ENCODE results near the gene CMPK1.

Gene CMPK1

DNA sequence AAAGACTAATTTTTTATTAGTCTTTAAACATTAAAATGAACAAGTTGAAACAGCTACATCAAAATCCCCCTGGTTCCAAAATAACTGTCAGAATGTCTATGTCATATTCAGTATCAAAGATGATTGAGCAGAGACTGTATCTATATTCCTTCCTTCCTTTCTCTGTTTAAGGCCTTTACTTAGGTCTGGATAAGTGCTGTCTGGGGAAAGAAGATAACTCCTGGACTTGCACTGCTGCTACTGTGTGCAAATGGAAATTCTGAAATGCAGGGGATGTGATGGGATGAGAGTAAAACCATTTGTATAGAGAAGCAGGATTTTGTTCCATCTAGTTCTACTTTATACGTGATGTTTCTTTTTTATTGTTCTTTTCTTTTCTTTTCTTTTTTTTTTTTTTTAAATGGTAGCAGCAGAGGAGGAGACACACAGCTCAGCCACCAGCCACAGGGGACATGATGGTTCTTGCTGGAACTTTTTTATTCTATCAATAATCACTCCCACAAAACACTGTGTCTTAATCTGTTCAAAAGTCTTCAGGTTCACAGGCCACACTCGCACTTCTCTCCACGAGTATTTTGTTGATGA lies 48.9 kb downstream of the CMPK1 start:
- TF ChIP-seq, protein P1, sequence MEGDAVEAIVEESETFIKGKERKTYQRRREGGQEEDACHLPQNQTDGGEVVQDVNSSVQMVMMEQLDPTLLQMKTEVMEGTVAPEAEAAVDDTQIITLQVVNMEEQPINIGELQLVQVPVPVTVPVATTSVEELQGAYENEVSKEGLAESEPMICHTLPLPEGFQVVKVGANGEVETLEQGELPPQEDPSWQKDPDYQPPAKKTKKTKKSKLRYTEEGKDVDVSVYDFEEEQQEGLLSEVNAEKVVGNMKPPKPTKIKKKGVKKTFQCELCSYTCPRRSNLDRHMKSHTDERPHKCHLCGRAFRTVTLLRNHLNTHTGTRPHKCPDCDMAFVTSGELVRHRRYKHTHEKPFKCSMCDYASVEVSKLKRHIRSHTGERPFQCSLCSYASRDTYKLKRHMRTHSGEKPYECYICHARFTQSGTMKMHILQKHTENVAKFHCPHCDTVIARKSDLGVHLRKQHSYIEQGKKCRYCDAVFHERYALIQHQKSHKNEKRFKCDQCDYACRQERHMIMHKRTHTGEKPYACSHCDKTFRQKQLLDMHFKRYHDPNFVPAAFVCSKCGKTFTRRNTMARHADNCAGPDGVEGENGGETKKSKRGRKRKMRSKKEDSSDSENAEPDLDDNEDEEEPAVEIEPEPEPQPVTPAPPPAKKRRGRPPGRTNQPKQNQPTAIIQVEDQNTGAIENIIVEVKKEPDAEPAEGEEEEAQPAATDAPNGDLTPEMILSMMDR (IDR thresholded peaks at IDR 0.05; ENCODE audit: low read depth, low read length, missing control alignments), result no peak
- H3K4me3 ChIP-seq (ENCODE audit: low read depth, low read length), result no peak overlapping the region
- DNase-seq (ENCODE audit: low read depth), result no peak

DNA sequence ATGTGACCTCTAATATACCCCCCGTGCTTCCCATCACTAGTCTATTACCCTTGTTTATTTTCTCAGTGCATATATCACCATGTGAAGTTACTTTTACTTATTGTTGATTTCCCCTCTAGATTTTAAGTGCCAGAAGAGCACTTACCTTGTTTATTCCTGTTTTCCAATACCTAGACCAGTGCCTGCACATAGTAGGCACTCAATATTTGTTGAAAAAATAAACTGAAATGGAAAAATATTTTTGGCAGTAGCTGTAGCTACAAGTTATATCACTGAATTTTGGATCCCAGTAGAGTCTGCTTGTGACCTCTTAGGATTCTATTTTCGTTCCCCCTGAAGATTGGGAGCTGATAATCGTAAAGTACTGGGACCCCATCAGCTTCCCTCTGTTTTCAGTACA lies 50.5 kb downstream of the CMPK1 start:
- DNase-seq (ENCODE audit: low read depth), result no peak
- no peak overlapping the region for H3K4me3 ChIP-seq (ENCODE audit: low read depth, low read length)
- TF ChIP-seq, protein P1 (IDR thresholded peaks at IDR 0.05; ENCODE audit: low read depth, low read length, missing control alignments), result no peak

DNA sequence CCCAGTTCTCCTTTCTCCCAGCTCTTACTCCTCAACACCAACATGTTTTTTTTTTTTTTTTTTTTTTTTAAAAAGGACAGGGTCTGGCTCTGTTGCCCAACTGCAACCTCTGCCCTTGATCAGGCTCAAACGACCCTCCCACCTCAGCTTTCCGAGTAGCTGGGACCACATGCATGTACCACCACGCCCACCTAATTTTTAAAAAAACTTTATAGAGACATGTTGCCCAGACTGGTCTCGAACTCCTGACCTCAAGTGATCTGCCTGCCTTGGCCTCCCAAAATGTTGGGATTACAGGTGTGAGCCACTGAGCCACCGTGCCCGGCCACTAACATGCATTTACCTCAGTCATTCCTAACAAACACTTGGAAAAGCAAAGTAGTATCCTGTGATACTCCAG lies 51.4 kb downstream of the CMPK1 start:
- no peak for DNase-seq (ENCODE audit: low read depth)

DNA sequence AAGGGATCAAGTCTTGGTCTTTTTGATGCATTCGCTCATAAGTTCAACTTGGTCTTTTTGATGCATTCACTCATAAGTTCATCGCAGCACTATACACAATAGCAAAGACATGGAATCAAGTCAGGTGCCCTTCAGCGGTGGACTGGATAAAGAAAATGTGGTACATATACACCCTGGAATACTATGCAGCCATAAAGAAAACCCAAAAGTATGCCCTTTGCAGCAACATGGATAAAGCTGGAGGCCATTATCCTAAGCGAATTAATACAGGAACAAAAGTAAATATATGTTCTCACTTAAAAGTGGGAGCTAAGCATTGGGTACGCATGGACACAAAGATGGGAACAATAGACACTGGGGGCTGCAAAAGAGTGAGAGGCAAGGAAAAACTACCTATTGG lies 52.7 kb downstream of the CMPK1 start:
- no peak overlapping the region for H3K4me3 ChIP-seq (ENCODE audit: low read depth, low read length)
- TF ChIP-seq, protein P1 (IDR thresholded peaks at IDR 0.05; ENCODE audit: low read depth, low read length, missing control alignments), result no peak
- DNase-seq (ENCODE audit: low read depth), result no peak

More for the DNA sequence above, 51.4 kb downstream of the CMPK1 start:
- TF ChIP-seq, protein P1 (IDR thresholded peaks at IDR 0.05; ENCODE audit: low read depth, low read length, missing control alignments), result no peak
- no peak overlapping the region for H3K4me3 ChIP-seq (ENCODE audit: low read depth, low read length)

DNA sequence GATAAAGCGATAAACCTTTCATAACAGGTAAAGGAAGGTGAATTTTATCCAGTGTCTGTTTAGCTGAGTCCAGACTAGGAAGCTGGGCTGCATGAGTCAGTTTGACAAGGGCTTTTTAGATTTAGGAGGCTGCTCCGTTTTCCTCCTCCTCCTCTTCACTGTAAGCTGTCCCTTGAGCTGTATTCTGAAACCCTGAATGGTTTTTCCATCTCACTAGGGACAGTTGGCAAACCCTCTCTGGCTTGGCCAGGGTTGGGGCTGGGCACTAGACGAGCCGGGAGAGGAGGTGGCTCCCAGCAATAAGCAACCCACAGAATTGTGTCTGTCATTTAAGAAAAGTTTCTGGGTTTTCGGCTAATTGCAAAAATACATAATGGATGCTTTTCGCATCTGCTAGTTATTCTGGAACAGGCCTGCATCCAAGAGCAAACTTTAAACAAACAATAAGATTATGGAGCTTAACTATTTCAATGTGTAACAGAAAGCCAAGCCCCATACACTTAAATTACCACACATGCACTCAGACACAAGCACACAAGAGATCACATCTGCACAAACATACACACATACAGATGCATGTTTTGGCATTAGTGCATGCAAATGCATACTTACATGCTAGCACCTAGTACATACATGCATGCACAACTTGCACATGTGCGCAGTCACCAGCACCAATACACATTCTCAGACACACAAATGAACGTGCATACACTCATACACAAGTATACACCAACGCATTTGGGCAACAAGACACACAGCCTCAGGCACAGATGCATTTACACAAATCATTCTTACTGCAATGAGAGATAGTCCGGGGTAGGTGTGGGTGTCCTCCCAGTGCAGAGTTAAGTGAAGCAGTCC lies 54.7 kb downstream of the CMPK1 start:
- no peak for DNase-seq (ENCODE audit: low read depth)
- TF ChIP-seq, protein P1 (IDR thresholded peaks at IDR 0.05; ENCODE audit: low read depth, low read length, missing control alignments), result no peak
- H3K4me3 ChIP-seq (ENCODE audit: low read depth, low read length), result no peak overlapping the region

DNA sequence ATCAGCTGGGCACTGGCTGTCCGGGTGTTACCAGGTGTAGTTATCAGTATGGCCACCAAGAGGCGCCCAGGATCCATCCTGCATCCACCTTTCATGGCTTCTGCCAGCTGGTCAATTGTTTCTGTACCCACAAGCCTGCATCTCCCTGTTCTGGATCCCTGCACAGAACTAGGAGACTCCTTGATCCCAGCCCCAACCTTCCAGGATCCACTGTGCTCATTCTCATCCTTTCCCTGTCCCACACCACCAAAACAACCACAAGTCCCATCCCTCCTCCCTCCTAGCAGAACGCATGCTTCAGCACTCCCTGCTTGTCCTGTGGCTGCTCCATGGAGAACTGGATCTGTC lies 55.3 kb downstream of the CMPK1 start:
- TF ChIP-seq, protein P1 (IDR thresholded peaks at IDR 0.05; ENCODE audit: low read depth, low read length, missing control alignments), result peak; percentile 93
- peak; percentile 13 for DNase-seq (ENCODE audit: low read depth)

More for the DNA sequence above, 55.3 kb downstream of the CMPK1 start:
- H3K4me3 ChIP-seq (ENCODE audit: low read depth, low read length), result no peak overlapping the region

Data from GM12864 (cell line).